NCI-H2081 (cell line): ENCODE data around the gene WDCP.
"Not testable (repeated sequence)": the region's sequence is repeated elsewhere in the genome, so short reads cannot be mapped to it uniquely, and the experiment has no call there.

Experiments used
- DNase-seq, 2 experiments: peaks; one replicate each; lab custom pipeline; 2025; lab: John Stamatoyannopoulos, UW

Gene WDCP

DNA sequence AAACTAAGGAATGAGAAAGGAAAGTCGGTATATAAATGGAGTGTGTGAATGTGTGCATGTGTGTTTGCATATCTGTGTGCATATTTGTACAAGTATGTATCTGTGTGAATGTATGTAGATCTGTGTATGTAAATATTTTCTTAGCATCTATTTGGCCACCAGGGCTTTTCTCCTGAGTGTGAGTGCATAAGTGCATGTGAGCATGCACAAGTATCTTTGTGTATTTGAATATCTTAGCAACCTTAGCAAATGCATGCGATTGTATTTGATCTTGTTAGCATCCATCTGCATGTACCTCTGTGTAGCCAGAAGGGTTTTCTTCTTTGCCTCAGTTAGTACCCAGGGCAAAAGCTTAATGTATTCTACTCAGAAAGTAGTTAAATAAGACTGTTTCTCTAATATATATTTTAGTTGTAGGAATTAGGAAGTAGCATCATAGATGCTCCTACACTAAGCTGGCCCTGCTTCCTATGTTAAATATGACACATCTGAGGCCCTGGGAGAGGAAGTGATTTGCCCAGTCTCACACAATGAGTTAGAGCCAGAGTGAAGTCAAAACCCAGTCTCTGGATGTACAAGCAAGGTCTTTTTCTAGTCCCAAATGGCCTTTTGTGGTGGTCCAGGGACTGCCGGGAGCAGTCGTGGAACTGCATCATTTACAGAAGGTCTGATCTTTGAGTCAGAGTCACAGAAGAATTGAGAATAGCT, 11.5 kb upstream of the WDCP start:
- no peak for DNase-seq

DNA sequence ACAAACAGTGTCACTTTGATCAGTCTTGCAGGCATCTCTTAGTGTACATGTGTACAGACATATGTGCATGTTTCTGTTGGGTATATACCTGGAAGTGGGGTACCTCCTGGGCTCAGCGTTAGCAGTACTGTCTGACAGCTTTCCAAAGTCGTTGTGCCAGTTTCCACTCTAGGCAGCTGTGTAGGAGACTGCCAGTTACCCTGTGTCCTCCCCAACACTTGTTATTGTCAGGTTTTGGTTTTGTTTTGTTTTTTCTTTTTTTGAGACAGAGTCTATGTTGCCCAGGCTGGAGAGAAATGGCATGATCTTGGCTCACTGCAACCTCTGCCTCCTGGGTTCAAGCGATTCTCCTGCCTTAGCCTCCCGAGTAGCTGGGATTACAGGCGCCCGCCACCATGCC, 8.6 kb upstream of the WDCP start:
- no peak for DNase-seq

DNA sequence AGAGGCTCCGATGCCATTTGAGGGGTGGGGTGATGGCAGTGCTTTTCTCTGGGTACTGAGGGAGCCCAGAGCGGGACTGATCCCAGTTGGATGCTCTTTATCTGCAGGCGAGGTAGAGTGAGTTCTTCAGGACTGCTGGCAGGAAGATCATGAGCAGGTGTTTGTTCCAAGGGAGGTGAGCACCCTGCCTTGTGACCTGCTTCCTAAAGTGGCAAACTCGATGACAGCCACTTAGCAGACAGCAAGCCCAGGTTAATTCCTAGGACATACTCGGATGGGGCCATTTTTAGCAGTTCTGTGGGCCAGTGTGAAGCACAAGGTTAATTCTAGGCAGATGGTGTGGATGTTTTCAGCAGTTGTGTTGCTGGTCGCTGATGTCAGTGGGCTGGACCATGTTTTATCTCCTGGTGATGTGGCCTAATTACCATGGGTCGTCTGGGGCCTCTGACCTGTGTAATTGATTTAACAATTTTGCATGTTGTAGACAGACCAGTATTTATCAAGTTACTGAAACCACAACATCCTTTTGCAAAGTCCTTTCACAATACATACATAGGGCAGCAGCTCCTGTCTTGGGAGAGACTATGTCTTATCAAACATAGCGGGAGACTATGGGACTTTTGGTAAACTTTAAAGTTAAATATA, 7.3 kb upstream of the WDCP start:
- no peak for DNase-seq

DNA sequence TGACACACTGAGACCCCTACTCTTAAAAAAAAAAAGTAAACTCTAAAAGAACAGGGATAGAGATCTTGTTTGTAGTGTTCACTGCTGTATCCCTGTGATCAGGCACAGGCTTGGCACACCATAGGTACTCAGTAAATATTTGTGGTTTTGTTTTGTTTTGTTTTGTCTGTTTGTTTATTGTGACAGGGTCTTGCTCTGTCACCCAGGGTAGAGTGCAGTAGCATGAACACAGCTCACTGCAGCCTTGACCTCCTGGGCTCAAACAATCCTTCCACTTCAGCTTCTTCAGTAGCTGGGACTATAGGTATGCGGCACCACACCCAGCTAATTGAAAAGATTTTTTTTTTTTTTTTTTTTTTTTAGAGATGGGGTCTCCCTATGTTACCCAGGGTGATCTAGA, 5.8 kb upstream of the WDCP start:
- no peak for DNase-seq

DNA sequence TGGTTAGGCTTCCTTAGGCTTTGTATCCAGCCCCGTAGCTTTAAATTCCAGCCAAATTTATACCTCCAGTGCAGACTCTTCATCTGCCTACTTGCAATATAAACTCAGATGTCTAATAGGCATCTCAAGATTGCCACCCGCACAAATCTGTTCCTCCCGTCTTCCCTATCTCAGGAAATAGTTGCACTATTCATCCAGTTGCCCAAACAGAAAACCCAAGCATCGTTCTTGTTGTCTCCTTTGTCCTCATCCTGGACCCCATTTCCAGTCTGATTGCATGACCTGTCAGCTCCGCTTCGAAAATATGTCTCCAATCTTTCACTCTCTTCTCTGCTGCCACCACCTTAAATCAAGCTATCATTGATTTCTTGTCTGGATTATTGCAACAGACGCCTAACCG, 4.6 kb upstream of the WDCP start:
- no peak for DNase-seq

DNA sequence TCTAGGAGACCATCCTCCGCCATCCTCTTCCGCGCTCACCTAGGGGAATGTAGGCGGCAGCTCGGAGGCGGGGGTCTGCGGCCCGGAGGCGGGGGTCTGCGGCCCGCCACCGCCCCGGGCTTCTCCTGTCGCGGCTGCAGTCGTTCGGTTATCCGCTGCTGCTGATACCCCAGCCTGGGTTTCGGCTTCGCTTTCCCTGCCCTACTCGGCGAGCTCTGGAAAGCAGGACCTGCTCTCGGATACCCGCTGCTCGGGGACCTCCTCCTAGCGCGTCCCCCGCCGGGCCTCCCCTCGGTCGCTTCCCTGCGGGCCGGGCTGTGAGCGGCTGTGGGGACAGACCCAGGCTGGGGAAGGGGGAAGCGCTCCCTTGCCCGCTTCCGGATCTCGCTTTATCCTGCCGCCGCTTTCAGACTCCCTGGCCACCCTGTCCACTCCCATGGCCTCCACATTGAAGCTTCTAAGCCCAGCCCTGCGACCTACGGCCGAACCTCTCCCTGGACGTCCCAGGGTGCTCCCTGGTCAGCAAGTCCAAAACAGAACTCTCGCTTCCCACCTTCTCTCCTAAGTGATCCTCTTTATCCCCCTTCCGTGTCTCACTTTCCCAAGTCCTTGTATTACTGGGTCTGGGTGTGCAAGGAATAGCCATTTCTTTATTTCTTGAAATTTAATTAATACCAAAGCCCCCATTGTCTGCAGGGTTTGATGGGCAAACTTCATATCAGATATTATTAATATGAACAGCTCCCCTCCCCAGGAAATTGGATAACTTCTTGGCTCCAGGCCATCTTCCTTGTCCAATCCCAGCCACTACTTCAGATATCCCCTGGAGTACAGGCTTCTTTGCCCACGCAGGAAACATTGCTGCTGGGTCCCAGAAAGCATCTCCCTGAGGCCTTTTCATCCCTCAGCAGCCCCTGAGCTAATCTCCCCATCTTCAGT, 3.1 kb upstream of the WDCP start:
- DNase-seq: no peak

DNA sequence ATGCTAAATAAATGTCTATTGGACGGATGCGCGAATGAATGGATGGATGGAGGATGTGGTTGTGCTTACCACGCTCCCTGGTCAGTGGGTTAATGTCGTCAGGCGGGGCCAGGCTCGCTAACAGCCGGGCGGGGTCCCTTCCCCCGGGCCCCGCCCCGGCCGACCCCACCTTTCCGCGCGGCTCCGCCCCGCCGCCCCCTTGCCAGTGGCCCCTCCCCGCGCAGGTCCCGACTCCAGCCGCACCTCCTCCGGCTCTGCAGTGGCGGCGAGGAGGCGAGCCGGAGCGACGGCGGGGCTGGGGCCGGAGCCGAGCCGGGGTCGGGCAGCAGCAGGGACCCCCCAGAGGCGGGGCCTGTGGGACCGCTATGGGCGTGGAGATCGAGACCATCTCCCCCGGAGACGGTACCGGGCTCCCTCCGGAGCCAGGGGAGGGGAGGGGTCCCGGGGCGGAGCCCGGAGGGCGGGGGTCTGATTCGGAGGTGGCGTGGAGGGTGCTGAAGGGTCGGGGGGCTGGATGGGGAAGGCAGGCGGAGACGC, 2.4 kb upstream of the WDCP start, which contains the start of gene FKBP1B:
FKBP1B (plus strand) TSS at position 257 of the 537 bp plus-strand sequence; CDS start at position 366, 109 bp downstream.
- DNase-seq: peak; percentile 63 to 71

DNA sequence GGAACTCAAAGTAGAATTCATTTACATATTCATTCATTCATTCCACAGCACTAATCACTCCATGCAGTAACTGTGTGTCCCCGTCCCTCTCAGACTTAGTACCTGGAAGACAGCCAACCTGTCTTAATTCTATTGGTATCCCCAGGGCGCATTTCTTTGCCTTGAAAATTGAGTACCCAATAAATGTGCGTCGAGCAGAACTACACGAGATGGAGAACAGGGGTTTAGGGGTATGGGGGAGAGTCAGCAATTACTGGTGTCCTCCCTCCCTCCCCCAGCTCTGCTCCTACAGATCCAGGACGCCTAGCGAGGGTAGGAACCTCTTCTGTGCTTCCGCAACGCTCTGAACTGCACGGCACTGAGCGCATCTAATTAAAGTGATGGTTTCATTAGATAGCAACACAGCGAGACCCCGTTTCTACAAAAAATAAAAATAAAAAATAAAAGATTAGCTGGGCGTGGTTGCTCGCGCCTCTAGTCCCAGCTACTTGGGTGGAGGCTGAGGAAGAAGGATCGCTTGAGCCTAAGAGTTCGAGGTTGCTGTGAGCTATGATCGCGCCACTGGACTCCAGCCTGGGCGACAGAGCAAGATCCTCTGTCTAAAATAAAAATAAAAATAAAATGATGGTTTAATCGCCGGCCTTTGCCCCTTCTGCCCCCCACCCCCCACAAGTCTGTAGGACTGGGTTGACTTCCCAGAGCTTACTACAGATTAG, 1.7 kb upstream of the WDCP start:
- peak; percentile 29 to 58 for DNase-seq

DNA sequence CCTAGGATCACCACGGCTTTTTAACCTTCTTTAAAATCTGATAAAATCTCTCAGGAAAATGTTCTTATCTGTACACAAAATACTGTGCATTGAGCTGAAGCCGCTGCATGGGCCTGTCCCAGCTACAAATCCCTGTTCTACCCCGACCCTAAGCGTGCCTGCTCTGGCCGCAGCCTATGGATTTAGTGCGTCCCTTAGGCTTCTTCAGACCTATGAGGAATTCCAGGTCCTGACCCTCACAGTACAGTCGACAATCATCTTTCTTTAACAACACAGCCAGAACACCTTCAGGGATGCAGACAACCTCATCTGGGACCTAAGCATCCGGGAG, 477 bp upstream of the WDCP start:
- DNase-seq: no peak

DNA sequence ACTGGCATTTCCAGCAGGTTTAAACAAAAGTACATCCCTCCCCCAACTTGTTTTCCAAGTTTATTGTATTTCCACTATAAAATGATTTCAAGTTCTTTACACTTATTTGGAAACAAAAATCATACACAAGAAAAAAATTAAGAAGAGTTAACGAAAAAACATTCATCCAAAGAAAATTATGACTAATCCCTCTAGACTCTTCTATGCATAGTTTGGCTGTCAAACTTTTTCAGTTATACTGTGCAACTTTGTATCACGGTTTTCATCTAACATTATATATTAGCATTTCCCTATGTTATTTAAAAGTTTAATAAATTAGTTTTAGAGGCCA, 627 bp downstream of the WDCP start:
- no peak for DNase-seq

DNA sequence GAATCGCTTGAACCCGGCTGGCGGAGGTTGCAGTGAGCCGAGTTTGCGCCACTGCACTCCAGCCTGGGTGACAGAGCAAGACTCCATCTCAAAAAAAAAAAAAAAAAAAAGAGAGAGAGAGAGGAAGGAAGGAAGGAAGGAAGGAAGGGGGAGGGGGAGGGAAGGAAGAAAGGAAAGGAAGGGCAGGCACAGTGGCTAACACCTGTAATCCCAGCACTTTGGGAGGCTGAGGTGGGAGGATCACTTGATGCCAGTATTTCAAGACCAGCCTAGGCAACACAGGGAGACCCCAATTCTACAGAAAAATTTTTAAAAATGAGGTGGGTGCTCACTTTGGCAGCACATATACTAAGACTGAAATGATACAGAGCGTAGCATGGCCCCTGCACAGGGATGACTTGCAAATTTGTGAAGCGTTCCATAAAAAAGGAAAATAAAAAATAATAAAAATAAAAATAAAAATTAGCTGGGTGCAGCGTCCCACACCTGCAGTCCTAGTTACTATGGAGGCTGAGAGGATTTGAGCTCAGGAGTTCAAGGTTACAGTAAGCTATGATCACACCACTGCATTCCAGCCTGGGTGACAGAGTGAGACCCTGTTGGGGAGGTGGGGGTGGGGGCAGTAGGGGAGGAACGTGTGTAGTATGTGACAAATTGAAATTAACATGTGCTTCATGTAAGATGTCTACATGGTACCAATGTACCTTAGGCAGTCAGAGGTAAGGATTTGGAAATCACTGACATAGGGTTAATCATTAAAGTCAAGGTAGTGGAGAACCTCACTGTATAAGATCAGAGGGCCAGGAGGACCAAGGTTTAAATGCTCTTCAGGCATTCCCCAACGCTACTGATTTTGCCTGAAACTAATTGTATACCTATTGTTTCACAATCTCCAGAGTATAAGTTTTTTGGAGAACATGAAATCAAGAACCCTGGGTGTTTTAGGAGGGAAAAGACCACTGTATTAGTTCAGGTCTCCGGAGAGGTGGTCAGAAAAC, 1.4 kb downstream of the WDCP start:
- no peak for DNase-seq

DNA sequence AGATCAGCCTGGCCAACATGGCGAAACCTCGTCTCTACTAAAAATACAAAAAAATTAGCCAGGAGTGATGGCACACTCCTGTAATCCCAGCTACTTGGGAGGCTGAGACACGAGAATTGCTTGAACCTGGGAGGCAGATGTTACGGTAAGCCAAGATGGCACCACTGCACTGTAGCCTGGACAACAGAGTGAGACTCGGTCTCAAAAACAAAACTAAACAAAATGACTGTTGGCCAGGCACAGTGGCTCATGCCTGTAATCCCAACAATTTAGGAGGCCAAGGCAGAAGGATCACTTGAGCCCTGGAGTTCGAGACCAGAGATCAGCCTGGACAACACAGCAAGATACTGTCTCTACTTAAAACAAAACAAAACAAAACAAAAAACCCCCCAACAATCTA, 4.1 kb downstream of the WDCP start:
- not testable (repeated sequence) for DNase-seq

DNA sequence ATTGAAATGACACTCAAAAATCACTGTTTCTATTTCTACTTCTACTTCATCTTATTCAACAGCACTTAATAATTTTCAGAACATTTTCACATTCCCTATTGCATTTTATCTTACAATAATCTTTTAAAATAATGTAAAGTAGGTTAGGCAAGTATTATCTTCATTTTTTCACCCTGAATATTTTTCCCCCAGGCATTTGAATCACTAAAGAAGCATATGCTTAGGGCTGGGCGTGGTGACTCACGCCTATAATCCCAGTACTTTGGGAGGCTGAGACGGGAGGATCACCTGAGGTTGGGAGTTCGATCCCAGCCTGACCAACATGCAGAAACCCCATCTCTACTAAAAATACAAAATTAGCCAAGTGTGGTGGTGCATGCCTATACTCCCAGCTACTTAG, 6.7 kb downstream of the WDCP start:
- DNase-seq: no peak

DNA sequence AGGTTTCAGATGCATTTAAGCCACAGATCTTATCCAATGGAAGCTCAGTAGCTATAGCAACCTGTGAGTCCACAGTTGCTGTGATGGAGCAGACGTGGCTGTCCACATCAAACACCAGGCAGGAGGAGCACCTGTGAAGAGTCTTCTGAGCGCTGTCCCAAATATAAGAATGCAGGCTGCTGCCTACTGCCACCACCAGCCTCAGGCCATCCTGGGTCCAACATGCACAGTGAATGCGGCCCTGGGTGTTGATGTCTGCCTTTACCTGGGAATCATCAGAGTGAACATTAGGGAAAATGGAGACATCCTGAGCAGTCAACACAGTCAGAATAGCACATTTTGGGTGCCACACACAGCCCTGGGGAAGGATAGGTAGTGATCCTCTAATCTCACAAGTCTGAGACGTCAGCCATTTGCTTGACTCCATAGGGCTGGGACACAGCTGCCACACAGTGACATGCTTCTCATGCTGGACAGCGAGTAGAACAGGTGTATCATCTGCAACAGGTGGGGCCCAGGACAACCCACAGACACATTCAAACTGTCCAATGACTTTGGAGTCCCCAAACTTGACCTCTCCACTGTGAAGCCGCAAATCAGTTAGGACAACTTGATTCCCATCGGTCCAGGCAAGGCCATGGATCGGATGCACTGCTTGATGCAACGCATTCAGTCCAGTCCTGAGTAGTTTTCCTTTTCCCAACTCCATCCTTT, 8.2 kb downstream of the WDCP start:
- DNase-seq: no peak

DNA sequence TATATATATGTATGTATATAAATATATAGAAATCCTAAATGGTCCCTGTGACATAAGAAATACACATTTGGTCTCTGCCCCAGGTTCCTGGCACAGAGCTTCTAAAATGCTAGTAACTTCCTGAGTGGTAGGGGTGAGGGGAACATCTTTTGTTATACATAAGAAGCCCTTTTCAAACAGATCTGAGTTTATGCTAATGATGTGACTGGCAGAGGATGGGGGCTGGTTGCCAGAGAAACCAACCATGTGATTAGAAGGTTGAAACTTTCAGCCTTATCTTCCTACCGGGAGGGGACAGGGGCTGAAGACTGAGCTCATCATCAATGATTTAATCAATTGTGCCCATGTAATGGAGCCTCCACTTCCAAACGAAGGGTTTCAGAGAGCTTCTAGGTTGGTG, 21.0 kb downstream of the WDCP start:
- no peak for DNase-seq

DNA sequence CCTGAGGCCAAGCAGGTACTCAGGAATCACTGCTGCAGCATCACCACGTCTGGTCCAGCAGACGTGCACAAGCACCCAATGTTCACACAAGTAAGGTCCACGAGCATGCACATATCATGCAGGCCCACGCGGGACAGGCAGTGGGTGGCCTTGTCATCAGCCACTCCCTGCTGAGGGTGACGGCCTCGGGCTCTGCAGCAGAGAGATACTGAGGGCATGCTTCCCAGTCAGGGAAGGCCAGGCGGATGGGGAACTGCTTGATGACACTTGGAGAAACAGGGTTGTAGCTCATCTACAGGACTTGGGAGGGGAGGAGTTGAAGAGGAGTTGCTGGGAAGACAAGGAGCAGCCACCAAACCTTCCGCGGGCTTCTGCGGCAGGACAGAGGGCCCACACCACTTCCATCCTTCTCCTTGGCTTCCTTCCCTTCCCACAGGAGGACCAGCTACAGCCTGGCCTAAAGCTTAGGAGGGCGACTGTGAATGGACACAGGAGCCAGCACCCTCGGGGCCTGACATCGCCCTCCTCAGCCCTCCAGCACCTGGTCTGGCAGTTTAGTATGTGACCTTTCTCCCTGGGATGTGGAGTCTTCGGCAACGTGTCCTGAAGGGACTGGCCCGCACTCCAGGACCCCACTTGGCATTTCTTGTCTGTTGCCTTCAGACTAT, 22.1 kb downstream of the WDCP start:
- DNase-seq: no peak

DNA sequence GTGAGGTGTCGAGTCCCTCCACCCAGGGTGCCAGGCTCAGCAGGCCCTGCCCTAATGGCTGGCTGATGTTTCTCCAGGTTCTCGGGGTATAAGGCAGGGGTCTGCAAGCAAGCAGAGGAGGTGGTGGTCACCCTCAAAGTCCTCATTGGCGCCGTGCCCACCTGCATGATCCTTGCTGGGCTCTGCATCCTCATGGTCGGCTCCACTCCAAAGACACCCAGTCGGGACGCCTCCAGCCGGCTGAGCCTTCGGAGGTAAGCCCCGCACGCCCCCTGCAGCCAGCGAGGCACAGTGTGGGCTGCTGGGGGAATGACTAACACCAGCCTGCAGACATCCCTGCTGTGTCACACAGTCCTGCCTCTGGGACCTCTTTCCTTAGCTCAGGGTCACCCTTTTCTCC, 23.2 kb downstream of the WDCP start:
- no peak for DNase-seq

DNA sequence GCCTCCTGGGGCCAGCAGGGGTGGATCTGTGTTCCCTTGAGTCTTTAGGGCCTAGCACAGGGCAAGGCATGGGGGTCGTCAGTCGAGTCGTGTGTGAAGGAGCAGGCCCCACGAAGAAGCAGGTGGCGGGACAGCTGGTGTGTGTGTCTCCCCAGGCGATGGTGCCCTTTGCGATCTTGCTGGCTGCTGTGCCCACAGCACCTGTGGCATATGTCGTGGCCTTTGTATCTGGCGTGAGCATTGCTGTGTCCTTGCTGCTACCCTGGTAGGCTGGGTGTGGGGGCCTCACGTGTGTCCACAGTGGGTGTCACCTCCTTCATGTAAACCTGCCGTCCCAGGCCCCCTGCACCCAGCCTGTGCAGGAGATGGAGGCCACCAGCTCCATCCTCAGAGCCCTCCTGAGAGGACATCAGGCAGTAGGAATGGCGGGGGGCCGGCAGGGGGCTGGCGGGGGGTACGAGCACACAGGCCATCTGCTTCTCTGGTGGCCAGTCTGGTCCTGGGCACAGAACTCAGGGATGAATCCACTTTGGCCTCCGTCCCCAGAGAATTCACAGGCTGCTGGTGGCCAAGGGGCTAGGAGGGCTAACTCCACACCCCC, 24.1 kb downstream of the WDCP start:
- DNase-seq: no peak

DNA sequence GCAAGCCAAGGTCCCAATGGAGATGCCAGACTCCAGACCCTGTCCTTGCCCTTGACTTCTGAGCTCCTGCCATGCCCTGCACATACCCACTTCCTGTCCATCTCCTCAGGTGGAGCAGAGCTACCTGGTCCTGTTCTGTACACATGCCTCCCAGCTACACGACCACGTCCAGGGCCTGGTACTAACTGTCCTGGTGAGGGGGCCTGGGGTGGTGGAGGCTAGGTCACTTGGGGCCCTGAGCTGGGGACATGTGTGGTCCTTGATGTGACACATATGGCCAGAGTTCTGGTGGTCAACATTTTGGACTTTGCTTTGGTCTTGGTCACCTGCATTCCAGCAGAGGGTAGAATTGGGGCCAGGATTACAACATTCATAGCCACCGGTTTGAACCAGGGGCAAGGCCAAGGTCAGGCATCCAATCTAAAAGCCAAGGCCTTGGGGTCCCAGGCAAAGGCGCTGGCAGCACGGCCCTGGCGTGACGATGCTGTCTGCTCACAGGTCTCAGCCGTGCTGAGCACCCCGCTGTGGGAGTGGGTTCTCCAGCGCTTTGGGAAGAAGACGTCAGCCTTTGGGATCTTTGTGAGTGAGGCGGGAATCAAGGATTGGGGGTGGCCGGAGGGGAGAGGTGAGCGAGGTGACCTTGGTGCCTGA, 24.7 kb downstream of the WDCP start:
- DNase-seq: no peak
